GM12874 (cell line): ENCODE measurements around the gene BHLHA9.

ENCODE experiments used
- TF ChIP-seq, protein P1 (sequence below): IDR thresholded peaks from 2 replicates; pipeline ENCODE4 v1.5.1; 2011; ENCODE audit warnings: low read depth, mild to moderate bottlenecking, control low read depth, low read length, moderate library complexity; ENCODE audit not compliant: insufficient read depth

BHLHA9 gene

GRCh38 chr17:1260086-1260769, 10.0 kb upstream of the BHLHA9 start:
- TF ChIP-seq, protein P1, sequence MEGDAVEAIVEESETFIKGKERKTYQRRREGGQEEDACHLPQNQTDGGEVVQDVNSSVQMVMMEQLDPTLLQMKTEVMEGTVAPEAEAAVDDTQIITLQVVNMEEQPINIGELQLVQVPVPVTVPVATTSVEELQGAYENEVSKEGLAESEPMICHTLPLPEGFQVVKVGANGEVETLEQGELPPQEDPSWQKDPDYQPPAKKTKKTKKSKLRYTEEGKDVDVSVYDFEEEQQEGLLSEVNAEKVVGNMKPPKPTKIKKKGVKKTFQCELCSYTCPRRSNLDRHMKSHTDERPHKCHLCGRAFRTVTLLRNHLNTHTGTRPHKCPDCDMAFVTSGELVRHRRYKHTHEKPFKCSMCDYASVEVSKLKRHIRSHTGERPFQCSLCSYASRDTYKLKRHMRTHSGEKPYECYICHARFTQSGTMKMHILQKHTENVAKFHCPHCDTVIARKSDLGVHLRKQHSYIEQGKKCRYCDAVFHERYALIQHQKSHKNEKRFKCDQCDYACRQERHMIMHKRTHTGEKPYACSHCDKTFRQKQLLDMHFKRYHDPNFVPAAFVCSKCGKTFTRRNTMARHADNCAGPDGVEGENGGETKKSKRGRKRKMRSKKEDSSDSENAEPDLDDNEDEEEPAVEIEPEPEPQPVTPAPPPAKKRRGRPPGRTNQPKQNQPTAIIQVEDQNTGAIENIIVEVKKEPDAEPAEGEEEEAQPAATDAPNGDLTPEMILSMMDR = no peak

DNA sequence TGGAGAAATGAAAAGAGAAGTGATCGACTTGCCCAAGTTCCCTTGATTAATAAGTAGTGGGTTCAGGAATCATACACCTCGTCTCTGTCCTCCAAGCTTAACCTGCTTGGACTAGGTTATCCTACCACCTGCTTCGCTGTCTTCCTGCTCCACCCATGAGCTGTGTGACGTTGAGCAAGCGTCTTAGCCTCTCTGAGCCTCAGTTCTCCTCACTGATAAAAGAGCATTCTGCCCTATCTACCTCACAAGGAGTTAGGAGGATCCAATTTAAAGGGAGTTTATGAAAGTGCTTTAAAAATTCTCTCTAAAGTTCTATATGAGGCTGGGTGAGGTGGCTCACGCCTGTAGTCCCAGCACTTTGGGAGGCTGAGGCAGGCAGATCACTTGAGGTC, 9.5 kb upstream of the BHLHA9 start:
- TF ChIP-seq, protein P1 = no peak

DNA sequence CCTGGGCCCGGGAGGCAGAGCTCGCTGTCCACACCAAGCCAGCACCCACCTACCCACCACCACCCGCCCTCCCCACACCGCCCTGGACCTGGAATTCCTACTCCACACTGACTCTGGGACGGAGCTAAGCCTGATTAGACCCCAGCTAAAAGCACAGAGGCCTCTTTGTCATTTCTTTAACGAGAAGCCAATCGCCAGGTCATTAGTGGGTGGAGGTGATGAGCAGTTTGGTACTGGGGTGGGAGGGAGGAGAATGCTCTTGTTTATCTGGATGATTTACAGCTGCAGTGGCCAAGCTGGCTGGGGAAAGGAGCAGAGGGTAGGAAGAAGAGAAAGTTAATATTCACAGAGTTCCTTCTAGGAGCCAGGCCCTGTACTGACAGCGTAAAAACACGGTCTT, 6.0 kb upstream of the BHLHA9 start:
- TF ChIP-seq, protein P1 = no peak

DNA sequence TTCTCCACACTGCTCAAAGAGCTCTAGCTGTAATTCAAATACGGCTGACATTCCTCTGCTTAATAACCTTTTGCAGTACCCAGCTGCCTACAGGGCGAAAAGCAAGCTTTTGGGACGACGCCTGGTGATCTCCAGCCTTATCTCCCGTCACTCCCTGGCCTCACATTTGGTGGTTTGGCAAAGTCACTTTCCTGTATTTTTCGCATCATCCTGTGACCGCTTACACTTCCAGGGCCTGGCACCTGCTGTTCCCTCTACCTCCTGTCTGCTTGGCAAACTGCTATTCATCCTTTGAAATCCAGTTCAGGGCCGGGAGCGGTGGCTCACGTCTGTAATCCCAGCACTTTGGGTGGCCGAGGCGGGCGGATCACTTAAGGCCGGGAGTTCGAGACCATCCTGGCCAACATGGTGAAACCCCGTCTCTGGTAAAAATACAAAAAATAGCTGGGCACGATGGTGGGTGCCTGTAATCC, 2.7 kb upstream of the BHLHA9 start:
- TF ChIP-seq, protein P1 = no peak

DNA sequence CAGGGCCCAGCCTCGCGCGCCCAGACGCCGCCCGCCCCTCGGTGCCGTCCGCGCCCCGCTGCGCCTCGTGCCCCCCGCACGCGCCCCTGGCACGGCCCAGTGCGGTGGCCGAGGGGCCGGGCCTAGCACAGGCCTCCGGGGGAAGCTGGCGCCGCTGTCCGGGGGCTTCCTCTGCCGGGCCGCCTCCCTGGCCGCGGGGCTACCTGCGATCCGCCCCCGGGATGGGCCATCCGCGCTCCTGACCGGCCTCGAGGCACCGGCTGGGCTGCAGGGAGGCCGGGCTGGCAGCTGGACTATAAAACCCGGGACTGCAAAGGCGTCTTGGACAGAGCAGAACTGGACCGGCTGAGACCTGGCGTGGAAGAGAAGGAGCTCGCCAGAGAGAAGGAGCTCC, 783 bp downstream of the BHLHA9 start:
- TF ChIP-seq, protein P1 = no peak

DNA sequence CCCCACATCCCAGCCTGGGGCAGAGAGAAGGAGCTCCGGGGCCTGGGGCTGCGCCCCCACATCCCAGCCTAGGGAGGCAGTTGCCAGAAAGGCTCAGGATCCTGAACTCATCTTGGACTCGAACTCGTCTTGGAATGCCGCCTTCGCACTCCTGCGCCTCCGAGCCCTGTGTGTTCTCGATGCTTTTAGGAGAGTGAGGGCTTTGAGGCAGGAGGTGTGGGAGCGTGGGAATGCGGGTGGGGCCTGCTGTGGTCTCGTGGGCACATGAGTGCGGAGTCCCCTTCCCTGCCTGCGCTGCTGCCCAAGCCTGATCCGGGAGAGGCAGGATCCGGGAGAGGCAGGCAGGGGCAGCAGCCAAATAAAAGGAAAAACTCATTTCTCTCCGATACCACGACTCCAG, 1.2 kb downstream of the BHLHA9 start:
- TF ChIP-seq, protein P1 = no peak

- TF ChIP-seq, protein P1 = no peak
Observed at GRCh38 chr17:1272701-1273100, 2.5 kb downstream of the BHLHA9 start.
